ENCODE measurements around the gene CSRP3.
"Not testable (repeated sequence)": the region's sequence is repeated elsewhere in the genome, so short reads cannot be mapped to it uniquely, and the experiment has no call there.

Gene CSRP3

DNA sequence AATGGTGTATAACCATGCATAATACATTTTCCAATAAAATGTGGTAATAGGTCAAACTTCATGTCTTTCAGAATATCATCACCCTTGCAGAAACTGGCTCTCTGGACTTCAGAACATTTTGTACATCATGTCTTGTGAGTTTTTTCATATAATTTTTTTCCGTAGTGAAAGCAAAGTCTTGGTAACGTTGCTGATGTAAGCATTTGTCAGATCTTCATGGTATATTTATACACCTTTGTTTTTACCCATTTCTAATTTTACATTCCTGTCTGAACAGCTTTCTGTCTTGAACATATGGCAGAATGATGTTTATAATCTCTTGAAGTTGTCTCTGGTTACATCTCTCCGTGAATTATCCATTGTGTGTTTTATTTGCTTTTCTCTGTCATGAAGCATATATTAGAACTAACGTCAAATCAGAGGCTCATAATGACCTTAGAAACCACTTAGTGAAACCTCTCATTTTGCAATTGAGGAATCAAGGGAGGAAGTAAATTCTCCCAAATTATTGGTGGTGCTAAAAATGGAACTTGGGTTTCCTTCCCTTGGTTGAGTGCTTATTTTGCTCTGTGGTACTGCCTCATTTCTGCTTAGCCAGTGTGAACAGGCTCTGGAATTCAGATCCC, 37.4 kb downstream of the CSRP3 start:
- no peak for DNase-seq (ENCODE audit: low read depth)
- TF ChIP-seq, protein P1, sequence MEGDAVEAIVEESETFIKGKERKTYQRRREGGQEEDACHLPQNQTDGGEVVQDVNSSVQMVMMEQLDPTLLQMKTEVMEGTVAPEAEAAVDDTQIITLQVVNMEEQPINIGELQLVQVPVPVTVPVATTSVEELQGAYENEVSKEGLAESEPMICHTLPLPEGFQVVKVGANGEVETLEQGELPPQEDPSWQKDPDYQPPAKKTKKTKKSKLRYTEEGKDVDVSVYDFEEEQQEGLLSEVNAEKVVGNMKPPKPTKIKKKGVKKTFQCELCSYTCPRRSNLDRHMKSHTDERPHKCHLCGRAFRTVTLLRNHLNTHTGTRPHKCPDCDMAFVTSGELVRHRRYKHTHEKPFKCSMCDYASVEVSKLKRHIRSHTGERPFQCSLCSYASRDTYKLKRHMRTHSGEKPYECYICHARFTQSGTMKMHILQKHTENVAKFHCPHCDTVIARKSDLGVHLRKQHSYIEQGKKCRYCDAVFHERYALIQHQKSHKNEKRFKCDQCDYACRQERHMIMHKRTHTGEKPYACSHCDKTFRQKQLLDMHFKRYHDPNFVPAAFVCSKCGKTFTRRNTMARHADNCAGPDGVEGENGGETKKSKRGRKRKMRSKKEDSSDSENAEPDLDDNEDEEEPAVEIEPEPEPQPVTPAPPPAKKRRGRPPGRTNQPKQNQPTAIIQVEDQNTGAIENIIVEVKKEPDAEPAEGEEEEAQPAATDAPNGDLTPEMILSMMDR (conservative IDR thresholded peaks at IDR 0.05; ENCODE audit: low read depth, low read length) = no peak
- H3K4me3 ChIP-seq (ENCODE audit: low read depth, low read length) = no peak overlapping the region

DNA sequence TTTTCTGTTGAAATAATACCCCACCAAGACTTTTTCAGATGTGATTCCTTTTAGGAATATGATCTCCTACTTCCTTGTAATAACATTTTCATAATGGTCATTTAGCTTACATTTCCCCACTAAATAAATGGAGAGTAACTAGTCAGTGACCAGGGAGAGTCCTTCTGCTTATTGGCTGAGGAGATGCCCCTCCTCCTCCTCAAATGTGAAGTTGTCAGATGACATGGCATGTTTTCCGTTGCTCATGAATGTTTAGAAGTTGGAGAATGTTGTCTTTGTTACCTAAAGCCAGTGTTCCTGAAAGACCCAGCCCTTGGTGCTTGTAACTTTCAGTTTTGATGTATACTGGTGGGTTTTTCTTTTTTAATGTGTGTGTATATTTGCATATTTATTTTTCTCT, 38.2 kb downstream of the CSRP3 start:
- TF ChIP-seq, protein P1 (conservative IDR thresholded peaks at IDR 0.05; ENCODE audit: low read depth, low read length) = no peak

DNA sequence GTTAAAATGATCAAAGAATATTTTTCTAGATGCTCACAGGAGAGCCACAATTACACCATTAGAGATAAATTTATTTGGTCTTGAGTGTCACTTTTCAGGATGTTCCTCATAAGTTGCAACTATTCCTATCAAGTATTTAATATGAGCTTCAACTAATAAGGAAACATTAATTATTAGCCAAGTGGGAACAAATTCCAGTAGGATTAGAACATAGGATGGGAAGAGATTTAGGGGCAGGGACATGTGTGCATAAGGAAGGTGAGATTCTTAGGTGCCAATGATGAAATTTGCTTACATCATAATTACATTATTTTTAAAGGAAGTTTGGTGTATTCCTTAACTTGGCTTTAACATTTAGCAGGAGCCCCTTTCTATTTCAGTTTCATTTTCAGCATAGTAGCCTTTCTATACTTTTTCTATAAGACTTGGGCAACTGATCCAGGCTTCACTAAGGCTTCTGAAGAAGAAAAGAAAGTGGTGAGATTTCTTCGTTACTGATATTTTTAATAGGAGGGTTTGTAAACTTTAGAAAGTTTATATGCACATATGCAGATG, 38.8 kb downstream of the CSRP3 start:
- no peak for DNase-seq (ENCODE audit: low read depth)
- H3K4me3 ChIP-seq (ENCODE audit: low read depth, low read length) = no peak overlapping the region
- TF ChIP-seq, protein P1 (conservative IDR thresholded peaks at IDR 0.05; ENCODE audit: low read depth, low read length) = no peak

More for the DNA sequence above, 38.2 kb downstream of the CSRP3 start:
- DNase-seq (ENCODE audit: low read depth) = peak; percentile 10
- no peak overlapping the region for H3K4me3 ChIP-seq (ENCODE audit: low read depth, low read length)

DNA sequence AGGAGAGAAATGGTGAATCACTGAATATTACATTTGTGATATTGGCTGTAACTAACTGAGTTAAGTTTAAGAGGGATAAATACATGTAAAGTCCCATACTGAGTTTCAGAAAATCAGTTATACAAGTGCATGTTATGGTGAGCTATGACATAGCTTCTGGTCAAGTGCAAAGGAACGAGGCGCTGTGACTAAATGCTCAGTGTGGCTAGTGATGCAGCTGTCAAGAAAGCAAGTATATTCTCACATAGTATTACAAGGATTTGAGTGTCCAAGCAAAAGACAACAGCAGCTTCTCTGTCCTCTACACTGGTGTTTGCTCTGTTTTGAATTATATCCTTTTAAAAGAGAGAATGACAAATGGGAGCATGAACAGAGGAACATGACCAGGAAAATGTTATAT, 40.1 kb downstream of the CSRP3 start:
- no peak overlapping the region for H3K4me3 ChIP-seq (ENCODE audit: low read depth, low read length)
- no peak for DNase-seq (ENCODE audit: low read depth)
- TF ChIP-seq, protein P1 (conservative IDR thresholded peaks at IDR 0.05; ENCODE audit: low read depth, low read length) = no peak

DNA sequence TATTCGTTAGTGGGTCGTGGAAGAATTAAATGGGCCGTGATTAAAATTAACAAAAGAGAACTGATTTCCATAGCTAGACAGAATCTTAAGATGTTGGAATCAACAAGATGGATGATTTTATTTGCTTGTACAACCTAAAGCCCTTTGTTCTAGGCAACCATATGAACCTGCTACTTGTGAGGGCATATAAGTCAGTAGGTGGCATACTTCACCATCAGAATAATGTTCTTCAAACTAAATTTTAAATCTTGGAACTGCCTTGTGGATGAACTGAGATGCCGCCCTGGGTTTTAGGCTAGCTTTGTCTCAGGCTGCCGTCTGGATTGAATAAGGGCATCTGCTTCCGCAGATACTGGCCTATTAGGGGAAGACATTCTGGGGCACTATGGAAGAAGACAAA, 40.9 kb downstream of the CSRP3 start:
- TF ChIP-seq, protein P1 (conservative IDR thresholded peaks at IDR 0.05; ENCODE audit: low read depth, low read length) = no peak
- DNase-seq (ENCODE audit: low read depth) = no peak
- H3K4me3 ChIP-seq (ENCODE audit: low read depth, low read length) = no peak overlapping the region

- TF ChIP-seq, protein P1 (conservative IDR thresholded peaks at IDR 0.05; ENCODE audit: low read depth, low read length) = no peak
- H3K4me3 ChIP-seq (ENCODE audit: low read depth, low read length) = no peak overlapping the region
- DNase-seq (ENCODE audit: low read depth) = no peak
These were observed 44.9 kb downstream of the CSRP3 start for GRCh38 chr11:19156892-19157291.

DNA sequence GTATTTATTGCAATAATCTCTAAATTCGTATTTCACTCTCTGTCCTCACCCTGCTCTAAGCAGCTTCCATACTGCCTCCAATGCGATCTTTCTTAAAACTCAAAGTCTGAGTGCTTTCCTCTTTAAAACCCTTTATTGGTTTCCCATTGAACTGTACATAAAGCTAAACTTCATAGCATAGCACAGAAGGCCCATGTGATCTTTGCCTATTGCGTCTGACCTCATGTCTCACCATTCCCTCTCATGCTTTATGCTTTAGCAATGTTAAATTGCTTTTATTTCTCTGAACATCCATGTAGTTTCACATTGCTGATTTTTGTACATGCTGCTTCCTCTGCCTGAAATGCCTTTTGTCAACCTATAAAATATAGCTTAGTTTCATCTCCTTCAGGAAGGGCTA, 56.5 kb downstream of the CSRP3 start:
- H3K4me3 ChIP-seq (ENCODE audit: low read depth, low read length) = no peak overlapping the region
- DNase-seq (ENCODE audit: low read depth) = no peak
- TF ChIP-seq, protein P1 (conservative IDR thresholded peaks at IDR 0.05; ENCODE audit: low read depth, low read length) = no peak

DNA sequence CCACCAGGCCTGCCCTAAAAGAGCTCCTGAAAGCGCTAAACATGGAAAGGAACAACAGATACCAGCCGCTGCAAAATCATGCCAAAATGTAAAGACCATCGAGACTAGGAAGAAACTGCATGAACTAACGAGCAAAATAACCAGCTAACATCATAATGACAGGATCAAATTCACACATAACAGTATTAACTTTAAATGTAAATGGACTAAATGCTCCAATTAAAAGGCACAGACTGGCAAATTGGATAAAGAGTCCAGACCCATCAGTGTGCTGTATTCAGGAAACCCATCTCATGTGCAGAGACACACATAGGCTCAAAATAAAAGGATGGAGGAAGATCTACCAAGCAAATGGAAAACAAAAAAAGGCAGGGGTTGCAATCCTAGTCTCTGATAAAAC, 64.9 kb downstream of the CSRP3 start:
- DNase-seq (ENCODE audit: low read depth); H3K4me3 ChIP-seq (ENCODE audit: low read depth, low read length): not testable (repeated sequence)
